Stimulated activated CD8-positive, alpha-beta memory T cell treated with anti-CD3 and anti-CD28 coated beads, Interleukin-4, amount 100 ng/mL, for 1 hour (primary cell): ENCODE results near the gene ELK3.

Experiments used
- DNase-seq, 2 donors: peaks; one replicate each; pipeline ENCODE4 v3.0.0-alpha.2; 2020; ENCODE audit warnings: low read depth in 2 of 2, low spot score in 1 of 2

The ELK3 gene

GRCh38 chr12:96256672-96257361 is 62.6 kb downstream of the ELK3 start:
- DNase-seq: no peak

GRCh38 chr12:96257550-96258103 is 63.5 kb downstream of the ELK3 start:
- DNase-seq: no peak

- DNase-seq: no peak
Observed at GRCh38 chr12:96258104-96258961, 64.2 kb downstream of the ELK3 start.

DNA sequence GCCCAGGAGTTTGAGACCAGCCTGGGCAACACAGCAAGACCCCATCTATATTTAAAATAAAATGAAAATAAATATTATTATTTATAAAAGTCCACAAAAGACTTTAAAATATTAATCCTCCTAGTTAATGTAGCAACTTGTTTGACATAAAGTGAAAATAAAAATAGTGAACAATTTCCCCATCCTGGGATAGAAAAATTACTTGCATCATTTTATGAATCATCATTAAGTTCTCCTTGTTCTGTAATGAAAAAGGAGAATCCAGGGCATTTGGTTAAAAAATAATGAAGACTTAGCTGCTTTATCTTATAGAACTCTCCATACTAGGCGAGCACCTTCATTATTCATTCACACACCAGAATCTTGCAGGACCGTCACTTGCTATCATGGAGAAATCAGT is 66.1 kb downstream of the ELK3 start:
- no peak for DNase-seq

- no peak for DNase-seq
Observed at GRCh38 chr12:96260644-96261043, 66.5 kb downstream of the ELK3 start.

GRCh38 chr12:96261557-96261956 is 67.4 kb downstream of the ELK3 start:
- DNase-seq: no peak

GRCh38 chr12:96263449-96263902 is 69.3 kb downstream of the ELK3 start:
- no peak for DNase-seq

DNA sequence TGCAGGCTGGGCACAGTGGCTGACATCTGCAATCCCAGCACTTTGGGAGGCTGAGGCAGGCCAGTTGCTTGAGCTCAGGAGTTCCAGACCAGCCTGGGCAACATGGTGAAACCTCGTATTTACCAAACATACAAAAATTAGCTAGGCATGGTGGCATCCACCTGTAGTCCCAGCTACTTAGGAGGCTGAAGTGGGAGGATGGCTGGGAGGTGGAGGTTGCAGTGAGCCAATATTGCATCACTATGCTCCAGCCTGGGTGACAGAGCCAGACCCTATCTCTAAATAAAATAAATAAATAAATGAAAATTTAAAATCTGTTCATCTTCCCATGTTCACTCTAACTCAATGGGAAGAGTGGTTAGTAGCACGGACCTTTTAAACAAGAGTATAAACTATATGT is 71.2 kb downstream of the ELK3 start:
- no peak for DNase-seq

DNA sequence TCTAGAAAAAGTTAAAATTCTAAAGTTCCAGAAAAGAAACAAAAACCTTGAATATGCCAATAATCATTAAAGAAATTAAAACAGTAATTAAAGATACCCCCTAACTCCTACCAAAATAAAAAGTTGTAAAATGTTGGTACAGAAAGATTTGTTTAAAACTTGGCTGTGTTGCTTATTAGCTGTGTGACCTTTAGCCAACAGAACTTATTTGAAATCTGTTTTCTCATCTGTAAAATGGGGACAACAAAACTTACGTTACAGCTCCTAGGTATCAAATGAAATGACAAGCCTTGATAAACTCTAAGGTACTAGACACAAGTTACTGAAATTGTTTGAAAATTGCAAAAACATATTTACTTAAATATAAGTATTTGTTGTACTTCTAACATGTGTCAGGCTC is 71.7 kb downstream of the ELK3 start:
- no peak for DNase-seq

- no peak for DNase-seq
Observed at GRCh38 chr12:96266238-96266637, 72.1 kb downstream of the ELK3 start.

DNA sequence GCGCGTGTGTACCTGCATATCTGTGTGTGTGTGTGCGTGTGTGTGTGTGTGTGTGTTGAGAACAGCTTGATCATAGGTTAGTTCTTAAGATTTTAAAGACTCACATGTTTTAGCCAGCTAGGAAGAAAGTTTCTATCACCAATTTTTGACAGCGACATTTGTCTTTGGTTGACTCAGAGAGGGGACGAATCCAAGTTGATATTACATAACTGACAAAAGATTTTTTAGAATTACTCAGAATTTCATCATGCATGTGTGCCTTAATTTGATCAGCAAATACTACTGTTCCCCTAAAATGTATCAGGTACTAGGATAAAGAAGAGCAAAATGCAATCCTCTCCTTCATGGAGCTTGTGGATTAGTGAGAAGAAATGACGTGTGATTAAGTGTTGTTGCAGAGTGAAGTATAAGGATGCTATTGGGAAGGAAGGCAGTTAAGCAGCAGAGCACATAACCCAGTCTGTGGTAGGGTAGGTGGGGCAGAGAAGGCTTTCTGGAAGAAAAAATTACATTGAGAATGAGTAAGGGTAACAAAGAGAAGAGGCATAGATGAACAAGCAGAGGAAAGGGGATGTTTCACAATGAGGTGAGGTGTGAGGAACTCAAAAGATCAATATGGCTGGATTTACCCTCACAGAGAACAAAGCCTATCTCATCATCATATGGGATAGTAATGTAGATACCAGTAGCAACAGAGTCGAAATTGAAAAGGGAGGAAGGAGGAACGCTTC is 77.5 kb downstream of the ELK3 start:
- DNase-seq: no peak

GRCh38 chr12:96274331-96274730 is 80.2 kb downstream of the ELK3 start:
- no peak for DNase-seq

DNA sequence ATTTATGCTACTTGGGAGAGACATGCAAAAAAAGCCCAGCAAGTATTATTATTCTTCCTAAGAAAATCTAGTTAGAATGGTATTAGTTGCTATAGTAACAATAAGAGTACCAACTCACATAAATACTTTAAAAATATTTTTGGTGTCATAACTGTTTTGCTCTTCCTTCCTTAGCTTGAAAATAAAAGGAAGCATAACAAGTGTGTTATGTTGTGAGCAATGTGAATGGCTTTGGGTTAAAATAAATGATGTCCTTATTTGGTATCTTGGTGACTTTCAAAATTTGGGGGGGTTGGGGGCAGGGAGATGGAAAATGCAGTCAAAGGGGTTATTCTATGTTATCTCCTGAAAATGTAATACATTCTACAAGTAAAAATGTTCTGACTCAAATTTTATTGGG is 91.0 kb downstream of the ELK3 start:
- DNase-seq: no peak

GRCh38 chr12:96289067-96289466 is 94.9 kb downstream of the ELK3 start:
- no peak for DNase-seq

DNA sequence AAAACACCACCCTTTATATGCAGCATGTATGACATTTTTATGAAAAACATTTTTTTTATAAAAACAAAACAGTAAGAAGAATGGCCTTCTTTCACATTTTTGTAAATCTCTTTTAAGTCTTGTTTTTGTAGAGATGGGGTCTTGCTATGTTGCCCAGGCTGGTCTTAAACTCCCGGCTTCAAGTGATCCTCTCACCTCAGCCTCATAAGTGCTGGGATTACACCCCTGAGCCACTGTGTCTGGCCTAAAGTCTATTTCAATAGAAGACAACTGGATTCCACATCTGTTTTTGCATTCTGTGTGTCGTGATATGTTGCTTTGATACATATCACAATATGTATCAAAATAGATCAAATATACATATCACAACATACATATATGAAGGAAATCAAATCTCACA is 98.9 kb downstream of the ELK3 start:
- no peak for DNase-seq

DNA sequence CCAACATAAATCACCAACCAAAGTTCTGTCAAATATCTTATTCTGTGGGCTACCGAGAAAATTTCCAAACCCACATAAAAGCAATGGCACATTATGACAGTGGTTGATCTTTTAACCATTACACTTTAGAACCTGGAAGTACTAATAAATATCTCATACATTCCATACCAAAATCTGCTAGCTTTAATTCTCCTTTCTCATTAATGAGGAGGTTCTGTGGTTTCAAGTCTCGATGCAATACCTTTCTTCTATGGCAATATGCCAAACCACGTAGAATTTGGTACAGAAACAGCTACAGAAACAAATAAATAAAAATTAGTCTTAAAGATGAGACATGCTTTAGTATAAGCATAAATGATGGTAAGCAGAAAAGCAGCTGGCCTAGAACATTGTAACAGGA is 100.7 kb downstream of the ELK3 start:
- no peak for DNase-seq

GRCh38 chr12:96295532-96296160 is 101.5 kb downstream of the ELK3 start:
- no peak for DNase-seq

GRCh38 chr12:96297504-96297903 is 103.3 kb downstream of the ELK3 start:
- no peak for DNase-seq

- no peak for DNase-seq
Observed at GRCh38 chr12:96300064-96300463, 105.9 kb downstream of the ELK3 start.

DNA sequence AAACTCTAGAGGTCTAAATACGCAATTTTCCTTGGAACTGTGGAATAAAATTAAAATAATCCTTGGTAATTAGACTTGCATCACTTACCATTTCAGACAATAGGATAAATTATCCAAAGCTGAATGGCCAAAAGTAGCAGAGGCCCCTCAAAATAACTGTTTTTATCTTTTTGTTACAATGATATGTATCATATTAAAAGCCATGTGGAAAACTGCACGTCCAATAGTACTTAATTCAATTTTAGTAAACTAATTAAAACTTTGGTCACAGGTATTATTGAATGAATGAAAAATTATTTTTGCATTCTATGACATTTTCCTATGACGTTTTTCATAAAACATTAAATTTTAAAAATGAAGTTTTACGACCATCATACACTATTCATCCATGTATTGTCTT is 107.6 kb downstream of the ELK3 start:
- no peak for DNase-seq

GRCh38 chr12:96302687-96303310 is 108.6 kb downstream of the ELK3 start:
- DNase-seq: no peak
